ENCODE results near the gene OPALIN.

OPALIN gene

DNA sequence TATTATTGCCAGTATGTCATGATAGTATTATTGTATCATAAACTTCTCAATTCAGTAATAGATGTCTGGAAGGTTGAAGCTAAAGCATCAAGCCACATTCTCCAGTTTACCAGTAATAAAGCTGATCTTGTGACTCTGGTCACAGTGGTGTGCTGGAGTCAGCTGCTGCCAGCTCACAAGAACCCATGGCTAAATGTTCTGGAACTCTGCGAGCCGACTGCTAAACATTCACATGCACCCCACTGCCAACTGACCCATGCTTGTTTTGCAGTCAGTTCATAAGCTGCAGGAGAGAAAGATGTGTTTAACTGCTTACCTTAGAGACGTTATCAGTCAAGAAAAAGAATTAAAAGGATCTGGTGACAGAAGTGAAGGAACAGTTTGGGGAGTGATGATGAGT is 60.4 kb downstream of the OPALIN start:
- no peak overlapping the region for H3K4me3 ChIP-seq (ENCODE audit: low read depth, low read length)
- H3K9ac ChIP-seq (ENCODE audit: low read length), result no peak overlapping the region
- H3K4me1 ChIP-seq (ENCODE audit: control insufficient read depth, insufficient read depth, low read length), result peaks cover 18% of the 10 kb centered on the region; the same call in 1 of the 2 replicates
- no peak overlapping the region for H3K27ac ChIP-seq (ENCODE audit: low read depth, low read length)
- H3K36me3 ChIP-seq (ENCODE audit: control insufficient read depth, insufficient read depth, low read length), result no peaks in the 10 kb centered on the region
- H3K27me3 ChIP-seq (ENCODE audit: control insufficient read depth, insufficient read depth, low read length), result no peaks in the 10 kb centered on the region
- no peaks in the 10 kb centered on the region for H3K9me3 ChIP-seq (ENCODE audit: control insufficient read depth, insufficient read depth, low read depth, low read length)

DNA sequence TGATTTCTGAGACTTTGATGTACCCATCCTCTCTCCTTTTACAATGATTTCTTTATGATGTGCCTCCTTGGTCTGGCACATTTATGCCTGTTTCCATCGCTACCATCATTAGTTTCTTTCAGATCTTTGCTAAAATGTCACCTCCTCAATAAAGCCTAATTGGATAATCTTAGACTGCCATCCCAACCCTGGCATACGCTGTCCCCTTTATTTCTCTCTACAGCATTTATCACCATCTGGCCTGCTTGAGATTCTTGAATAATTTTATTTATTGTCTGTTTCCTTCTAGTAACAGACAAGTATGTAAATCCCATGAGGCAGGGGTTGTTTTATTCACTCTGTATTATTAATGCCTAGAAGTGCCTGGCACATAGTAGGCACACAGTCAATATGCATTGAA is 61.3 kb downstream of the OPALIN start:
- Histone ChIP-seq H3K4me3 (ENCODE audit: low read depth, low read length) (no peak overlapping the region), H3K9ac (ENCODE audit: low read length) (no peak overlapping the region), H3K27ac (ENCODE audit: low read depth, low read length) (no peak overlapping the region), H3K9me3 (ENCODE audit: control insufficient read depth, insufficient read depth, low read depth, low read length) (no peaks in the 10 kb centered on the region), H3K27me3 (ENCODE audit: control insufficient read depth, insufficient read depth, low read length) (no peaks in the 10 kb centered on the region), H3K36me3 (ENCODE audit: control insufficient read depth, insufficient read depth, low read length) (no peaks in the 10 kb centered on the region), H3K4me1 (ENCODE audit: control insufficient read depth, insufficient read depth, low read length) (peaks cover 22% of the 10 kb centered on the region)

- Histone ChIP-seq H3K4me3 (ENCODE audit: low read depth, low read length) (no peak overlapping the region), H3K27me3 (ENCODE audit: control insufficient read depth, insufficient read depth, low read length) (no peaks in the 10 kb centered on the region), H3K4me1 (ENCODE audit: control insufficient read depth, insufficient read depth, low read length) (peaks cover 8% of the 10 kb centered on the region), H3K36me3 (ENCODE audit: control insufficient read depth, insufficient read depth, low read length) (no peaks in the 10 kb centered on the region), H3K9ac (ENCODE audit: low read length) (no peak overlapping the region), H3K27ac (ENCODE audit: low read depth, low read length) (no peak overlapping the region), H3K9me3 (ENCODE audit: control insufficient read depth, insufficient read depth, low read depth, low read length) (no peaks in the 10 kb centered on the region)
Observed at GRCh38 chr10:96295475-96295874, 63.3 kb downstream of the OPALIN start.

Measured in HUES6 (cell line).